DMS53 (cell line): ENCODE measurements around the gene CYP2A7.
"Not testable (repeated sequence)": the region's sequence is repeated elsewhere in the genome, so short reads cannot be mapped to it uniquely, and the experiment has no call there.

ENCODE experiments used
- DNase-seq: peaks from one replicate; lab custom pipeline; 2025; lab: John Stamatoyannopoulos, UW

Gene CYP2A7

GRCh38 chr19:40882062-40882461, at the start of gene CYP2A7:
Gene CYP2A7, minus strand, starts transcription at chr19:40882231. Its CDS starts 21 bp downstream, at chr19:40882210.
- DNase-seq, result not testable (repeated sequence)

- not testable (repeated sequence) for DNase-seq
Measured at GRCh38 chr19:40930799-40931198, 48.8 kb upstream of the CYP2A7 start.

- DNase-seq, result not testable (repeated sequence)
Measured at GRCh38 chr19:40929942-40930341, 47.9 kb upstream of the CYP2A7 start.

GRCh38 chr19:40928850-40929249, 46.8 kb upstream of the CYP2A7 start:
- DNase-seq, result no peak

- no peak for DNase-seq
Measured at GRCh38 chr19:40927567-40927966, 45.5 kb upstream of the CYP2A7 start.

GRCh38 chr19:40926276-40926675, 44.2 kb upstream of the CYP2A7 start:
- not testable (repeated sequence) for DNase-seq

- DNase-seq, result no peak
Measured at GRCh38 chr19:40923934-40924391, 41.9 kb upstream of the CYP2A7 start.

- DNase-seq, result peak; percentile 16
Measured at GRCh38 chr19:40922237-40923160, 40.5 kb upstream of the CYP2A7 start.

GRCh38 chr19:40921005-40921897, 39.2 kb upstream of the CYP2A7 start:
- peak; percentile 99 for DNase-seq

GRCh38 chr19:40920300-40921004, 38.4 kb upstream of the CYP2A7 start:
- DNase-seq, result peak; percentile 66

- DNase-seq, result peak; percentile 49
Measured at GRCh38 chr19:40919530-40920299, 37.7 kb upstream of the CYP2A7 start.

GRCh38 chr19:40918303-40918702, 36.3 kb upstream of the CYP2A7 start:
- not testable (repeated sequence) for DNase-seq

GRCh38 chr19:40908976-40909375, 26.9 kb upstream of the CYP2A7 start:
- DNase-seq, result peak; percentile 23

- no peak for DNase-seq
Measured at GRCh38 chr19:40907968-40908735, 26.1 kb upstream of the CYP2A7 start.

- no peak for DNase-seq
Measured at GRCh38 chr19:40906512-40906911, 24.5 kb upstream of the CYP2A7 start.

- DNase-seq, result peak; percentile 49
Measured at GRCh38 chr19:40904673-40905156, 22.7 kb upstream of the CYP2A7 start.

GRCh38 chr19:40901975-40902750, 20.1 kb upstream of the CYP2A7 start:
- not testable (repeated sequence) for DNase-seq

GRCh38 chr19:40900521-40900920, 18.5 kb upstream of the CYP2A7 start:
- DNase-seq, result not testable (repeated sequence)

- not testable (repeated sequence) for DNase-seq
Measured at GRCh38 chr19:40899964-40900363, 17.9 kb upstream of the CYP2A7 start.
